Glutamatergic neuron (in vitro differentiated cells): ENCODE measurements around the gene ADAMTSL1. TPM values are rescaled to one million over a fixed set of nuclear protein-coding genes. Genes with fewer than 3 reads are reported as not detected.

ENCODE experiments used
- DNase-seq: peaks from one replicate; pipeline ENCODE4 v3.0.0; 2022
- H3K27ac Mint-ChIP-seq: one replicate; pipeline ENCODE4 v1.8.0; 2020; ENCODE audit warnings: mild to moderate bottlenecking, mixed read lengths, inconsistent platforms; ENCODE audit not compliant: unreplicated experiment
- H3K27me3 Mint-ChIP-seq: one replicate; pipeline ENCODE4 v1.8.0; 2020; ENCODE audit warnings: mild to moderate bottlenecking, moderate library complexity, mixed read lengths, inconsistent platforms; ENCODE audit not compliant: unreplicated experiment
- H3K36me3 Mint-ChIP-seq: one replicate; pipeline ENCODE4 v1.8.0; 2020; ENCODE audit warnings: mild to moderate bottlenecking, mixed read lengths, inconsistent platforms; ENCODE audit not compliant: unreplicated experiment
- H3K4me1 Mint-ChIP-seq: one replicate; pipeline ENCODE4 v1.8.0; 2020; ENCODE audit warnings: mild to moderate bottlenecking, low read depth, mixed read lengths, inconsistent platforms; ENCODE audit not compliant: unreplicated experiment
- H3K4me3 Mint-ChIP-seq: one replicate; pipeline ENCODE4 v1.8.0; 2020; ENCODE audit warnings: mild to moderate bottlenecking, mixed read lengths, inconsistent platforms; ENCODE audit not compliant: unreplicated experiment
- H3K9me3 Mint-ChIP-seq: one replicate; pipeline ENCODE4 v1.8.0; 2020; ENCODE audit warnings: mild to moderate bottlenecking, moderate library complexity, mixed read lengths, inconsistent platforms; ENCODE audit not compliant: unreplicated experiment
- total RNA-seq: library from RNA; stranded (reverse); fragmentation: NEBNext Ultra II Directional; extraction: Animal tissue kit (Norgen Biotek cat#: 25700); gene quantifications from one replicate; pipeline ENCODE4 v1.2.1, GENCODE V29; 2021; ENCODE audit not compliant: unreplicated experiment
- TF ChIP-seq, protein P1 (sequence below): fragments of 200-600 bp; sonication (generic); IDR thresholded peaks from one replicate; pipeline ENCODE4 v1.5.0; 2021; ENCODE audit not compliant: partially characterized antibody, unreplicated experiment

The ADAMTSL1 gene
- total RNA-seq, 1 donor from 2014 or later: 0.91 TPM

DNA sequence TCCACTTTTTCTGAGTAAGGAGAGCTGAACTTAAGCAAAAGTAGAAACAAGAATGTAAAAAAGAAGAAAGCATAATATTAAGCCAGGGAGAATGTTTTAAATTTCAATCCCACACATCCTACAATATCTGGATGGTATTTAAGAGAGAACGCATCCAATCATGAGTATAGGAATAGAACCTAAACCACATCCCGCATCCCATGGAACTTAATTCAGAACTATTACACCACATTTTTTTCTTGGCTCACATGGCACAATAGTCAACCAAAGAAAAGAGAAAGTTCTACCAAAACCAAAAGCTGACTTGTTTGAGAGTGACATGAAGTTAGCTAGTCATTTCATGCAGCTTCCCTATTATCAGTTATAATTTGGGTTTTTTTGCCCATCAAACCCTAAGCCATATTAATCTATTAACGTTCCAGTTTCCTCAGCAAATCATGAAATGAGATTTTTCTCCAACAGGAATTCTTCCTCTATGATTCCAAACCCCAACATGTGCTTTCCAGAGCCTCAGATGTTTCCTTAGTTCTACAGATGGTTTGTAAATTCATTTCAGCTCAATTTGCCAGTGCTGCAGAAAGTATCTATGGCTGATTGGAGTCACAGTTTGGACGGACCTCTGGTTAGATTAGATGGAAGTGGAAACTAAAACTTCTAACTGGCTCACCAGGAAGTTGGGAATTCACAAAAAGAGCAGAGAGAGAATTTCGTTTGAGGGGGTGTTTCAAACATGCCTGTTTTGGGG, 22.5 kb downstream of the ADAMTSL1 start:
- DNase-seq: no peak
- TF ChIP-seq, protein P1, sequence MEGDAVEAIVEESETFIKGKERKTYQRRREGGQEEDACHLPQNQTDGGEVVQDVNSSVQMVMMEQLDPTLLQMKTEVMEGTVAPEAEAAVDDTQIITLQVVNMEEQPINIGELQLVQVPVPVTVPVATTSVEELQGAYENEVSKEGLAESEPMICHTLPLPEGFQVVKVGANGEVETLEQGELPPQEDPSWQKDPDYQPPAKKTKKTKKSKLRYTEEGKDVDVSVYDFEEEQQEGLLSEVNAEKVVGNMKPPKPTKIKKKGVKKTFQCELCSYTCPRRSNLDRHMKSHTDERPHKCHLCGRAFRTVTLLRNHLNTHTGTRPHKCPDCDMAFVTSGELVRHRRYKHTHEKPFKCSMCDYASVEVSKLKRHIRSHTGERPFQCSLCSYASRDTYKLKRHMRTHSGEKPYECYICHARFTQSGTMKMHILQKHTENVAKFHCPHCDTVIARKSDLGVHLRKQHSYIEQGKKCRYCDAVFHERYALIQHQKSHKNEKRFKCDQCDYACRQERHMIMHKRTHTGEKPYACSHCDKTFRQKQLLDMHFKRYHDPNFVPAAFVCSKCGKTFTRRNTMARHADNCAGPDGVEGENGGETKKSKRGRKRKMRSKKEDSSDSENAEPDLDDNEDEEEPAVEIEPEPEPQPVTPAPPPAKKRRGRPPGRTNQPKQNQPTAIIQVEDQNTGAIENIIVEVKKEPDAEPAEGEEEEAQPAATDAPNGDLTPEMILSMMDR: no peak
- Mint-ChIP-seq H3K4me3 (no peak overlapping the region), H3K9me3 (no peaks in the 10 kb centered on the region), H3K4me1 (no peaks in the 10 kb centered on the region), H3K27me3 (no peaks in the 10 kb centered on the region), H3K27ac (no peak overlapping the region), H3K36me3 (no peaks in the 10 kb centered on the region)

GRCh38 chr9:18499062-18499461, 25.1 kb downstream of the ADAMTSL1 start:
- no peaks in the 10 kb centered on the region for H3K4me1 Mint-ChIP-seq
- H3K9me3 Mint-ChIP-seq: no peaks in the 10 kb centered on the region
- peaks cover 2% of the 10 kb centered on the region for H3K27me3 Mint-ChIP-seq
- H3K27ac Mint-ChIP-seq: no peak overlapping the region
- H3K36me3 Mint-ChIP-seq: no peaks in the 10 kb centered on the region
- no peak for DNase-seq
- TF ChIP-seq, protein P1: no peak
- no peak overlapping the region for H3K4me3 Mint-ChIP-seq

DNA sequence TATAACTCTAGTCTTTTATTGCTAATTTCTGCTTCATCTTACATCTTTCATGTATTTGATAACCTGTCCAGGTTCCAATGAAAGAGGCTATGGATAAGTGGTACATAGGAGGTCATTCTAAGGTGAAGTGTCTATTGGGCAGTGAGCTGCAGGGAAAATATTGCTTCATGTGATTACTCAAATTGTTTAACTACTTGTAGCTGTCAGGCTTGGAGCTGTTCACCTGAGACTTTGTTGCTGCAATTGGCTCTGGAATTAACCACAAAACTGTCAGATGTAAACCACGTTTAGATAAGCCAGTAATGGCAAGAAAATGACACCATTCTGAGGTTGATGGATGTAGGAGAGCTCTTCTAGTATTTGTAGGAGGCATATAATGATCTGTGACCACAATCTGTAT, 26.0 kb downstream of the ADAMTSL1 start:
- no peak overlapping the region for H3K4me3 Mint-ChIP-seq
- H3K9me3 Mint-ChIP-seq: no peaks in the 10 kb centered on the region
- no peaks in the 10 kb centered on the region for H3K36me3 Mint-ChIP-seq
- TF ChIP-seq, protein P1: no peak
- no peaks in the 10 kb centered on the region for H3K4me1 Mint-ChIP-seq
- no peak for DNase-seq
- H3K27ac Mint-ChIP-seq: no peak overlapping the region
- peaks cover 2% of the 10 kb centered on the region for H3K27me3 Mint-ChIP-seq

DNA sequence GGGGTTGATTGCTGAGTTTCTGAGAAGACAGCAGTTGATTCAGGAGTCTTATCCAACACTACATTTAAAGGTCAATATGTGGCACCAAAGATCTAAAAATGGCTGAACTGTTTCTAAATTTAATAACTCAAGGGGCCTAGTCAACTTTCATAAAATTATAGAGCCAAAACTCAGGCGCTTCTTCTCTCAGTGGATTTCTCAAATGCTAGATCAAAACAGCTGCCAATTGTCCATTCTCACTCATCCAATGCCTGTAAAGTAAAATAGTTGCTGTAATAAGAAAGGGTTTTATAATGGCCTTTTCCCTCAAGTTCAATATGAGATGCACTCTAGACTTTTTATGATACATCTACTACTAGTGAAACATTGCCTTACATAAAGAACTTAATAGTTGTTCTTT, 26.5 kb downstream of the ADAMTSL1 start:
- DNase-seq: no peak
- Mint-ChIP-seq H3K4me1 (no peaks in the 10 kb centered on the region), H3K4me3 (no peak overlapping the region), H3K36me3 (no peaks in the 10 kb centered on the region), H3K27ac (no peak overlapping the region), H3K9me3 (no peaks in the 10 kb centered on the region), H3K27me3 (peaks cover 2% of the 10 kb centered on the region)
- TF ChIP-seq, protein P1: no peak

DNA sequence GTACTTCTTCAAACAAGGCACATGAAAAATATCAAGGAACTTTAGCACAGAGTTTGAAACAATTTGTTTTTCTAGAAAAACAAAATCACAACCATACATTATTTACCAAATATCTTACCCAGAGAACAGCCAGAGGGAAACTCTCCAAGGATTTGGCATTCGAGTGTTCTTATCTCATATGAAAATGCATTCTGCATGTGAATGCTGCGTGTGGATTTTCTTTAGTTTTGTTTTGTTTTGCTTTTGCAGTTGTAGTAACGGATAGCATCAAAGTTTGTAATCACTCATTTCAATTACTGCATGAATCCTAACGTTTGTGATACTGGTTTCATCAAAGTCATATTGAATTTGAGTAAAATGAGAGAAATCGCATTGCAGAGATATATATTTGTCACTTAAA, 28.0 kb downstream of the ADAMTSL1 start:
- H3K27me3 Mint-ChIP-seq: peaks cover 2% of the 10 kb centered on the region
- no peaks in the 10 kb centered on the region for H3K9me3 Mint-ChIP-seq
- H3K4me1 Mint-ChIP-seq: no peaks in the 10 kb centered on the region
- TF ChIP-seq, protein P1: no peak
- no peak for DNase-seq
- H3K4me3 Mint-ChIP-seq: no peak overlapping the region
- H3K27ac Mint-ChIP-seq: no peak overlapping the region
- no peaks in the 10 kb centered on the region for H3K36me3 Mint-ChIP-seq
